ENCODE data around the gene ANKRD9. TPM values are rescaled to one million over a fixed set of nuclear protein-coding genes. Genes with fewer than 3 reads are reported as not detected.

ANKRD9 gene
- total RNA-seq, 3 donors from 2014 or later = 75.6 to 100 (median 84.7) TPM

DNA sequence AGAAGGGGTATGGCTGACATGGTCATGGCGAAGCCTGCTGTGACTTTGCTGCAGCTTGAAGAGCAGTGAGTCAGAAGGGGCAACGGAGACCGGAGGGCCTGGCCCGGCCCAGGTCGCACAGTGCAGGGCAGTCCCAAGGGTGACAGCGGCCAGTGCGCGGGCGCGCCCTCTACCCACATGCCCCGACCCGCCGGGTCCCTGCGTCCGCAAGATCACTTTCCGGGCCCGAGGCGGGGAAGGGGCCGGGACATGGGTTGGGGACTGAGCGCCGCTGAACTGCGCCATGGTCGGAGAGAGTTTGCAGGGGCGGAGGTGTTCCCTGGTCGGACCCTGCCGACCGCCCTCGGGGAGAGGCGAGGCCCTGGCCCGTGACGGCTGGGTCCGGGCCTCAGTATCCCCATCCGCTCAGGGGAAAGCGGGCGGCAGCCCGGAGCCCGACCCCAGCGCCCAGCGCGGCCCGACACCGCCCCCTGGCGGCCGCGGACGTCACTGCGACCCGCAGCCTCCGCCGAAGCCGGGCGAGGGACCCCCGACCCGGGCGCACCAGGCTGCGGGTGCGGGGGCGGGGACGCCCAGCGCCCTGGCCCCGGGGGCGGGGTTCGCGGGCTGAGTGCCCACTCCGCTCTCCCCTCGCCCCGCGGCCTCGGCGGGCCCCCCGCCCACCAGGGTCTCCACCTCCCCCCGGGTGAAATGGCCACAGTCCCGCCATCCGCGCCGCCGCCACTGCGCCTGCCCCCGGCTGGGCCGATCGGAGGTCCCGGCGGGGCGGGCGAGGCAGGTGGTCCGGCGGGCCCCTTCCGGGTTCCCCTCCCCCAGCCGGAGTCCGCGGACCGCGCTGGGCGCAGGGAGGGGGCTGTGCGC lies 7.2 kb upstream of the ANKRD9 start:
- ATAC-seq (peak; percentile 93), DNase-seq (peak; percentile 69 to 85 (median 70))
- TF ChIP-seq, protein P1, sequence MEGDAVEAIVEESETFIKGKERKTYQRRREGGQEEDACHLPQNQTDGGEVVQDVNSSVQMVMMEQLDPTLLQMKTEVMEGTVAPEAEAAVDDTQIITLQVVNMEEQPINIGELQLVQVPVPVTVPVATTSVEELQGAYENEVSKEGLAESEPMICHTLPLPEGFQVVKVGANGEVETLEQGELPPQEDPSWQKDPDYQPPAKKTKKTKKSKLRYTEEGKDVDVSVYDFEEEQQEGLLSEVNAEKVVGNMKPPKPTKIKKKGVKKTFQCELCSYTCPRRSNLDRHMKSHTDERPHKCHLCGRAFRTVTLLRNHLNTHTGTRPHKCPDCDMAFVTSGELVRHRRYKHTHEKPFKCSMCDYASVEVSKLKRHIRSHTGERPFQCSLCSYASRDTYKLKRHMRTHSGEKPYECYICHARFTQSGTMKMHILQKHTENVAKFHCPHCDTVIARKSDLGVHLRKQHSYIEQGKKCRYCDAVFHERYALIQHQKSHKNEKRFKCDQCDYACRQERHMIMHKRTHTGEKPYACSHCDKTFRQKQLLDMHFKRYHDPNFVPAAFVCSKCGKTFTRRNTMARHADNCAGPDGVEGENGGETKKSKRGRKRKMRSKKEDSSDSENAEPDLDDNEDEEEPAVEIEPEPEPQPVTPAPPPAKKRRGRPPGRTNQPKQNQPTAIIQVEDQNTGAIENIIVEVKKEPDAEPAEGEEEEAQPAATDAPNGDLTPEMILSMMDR (IDR thresholded peaks at IDR 0.05) = peak; percentile 97
- no peaks in the 10 kb centered on the region for H3K9me3 ChIP-seq
- H3K4me3 ChIP-seq = peak overlapping the region; percentile 56
- intact Hi-C loops (cut with DNase I, micrococcal nuclease) = loop anchor here (5.0 to 10.0 kb wide), 2 partner anchors 72 to 79 kb away; no protein-coding TSS in a partner anchor
- peaks cover 11% of the 10 kb centered on the region for H3K4me1 ChIP-seq (ENCODE audit: low read depth)
- no peaks in the 10 kb centered on the region for H3K36me3 ChIP-seq (ENCODE audit: low read depth)

DNA sequence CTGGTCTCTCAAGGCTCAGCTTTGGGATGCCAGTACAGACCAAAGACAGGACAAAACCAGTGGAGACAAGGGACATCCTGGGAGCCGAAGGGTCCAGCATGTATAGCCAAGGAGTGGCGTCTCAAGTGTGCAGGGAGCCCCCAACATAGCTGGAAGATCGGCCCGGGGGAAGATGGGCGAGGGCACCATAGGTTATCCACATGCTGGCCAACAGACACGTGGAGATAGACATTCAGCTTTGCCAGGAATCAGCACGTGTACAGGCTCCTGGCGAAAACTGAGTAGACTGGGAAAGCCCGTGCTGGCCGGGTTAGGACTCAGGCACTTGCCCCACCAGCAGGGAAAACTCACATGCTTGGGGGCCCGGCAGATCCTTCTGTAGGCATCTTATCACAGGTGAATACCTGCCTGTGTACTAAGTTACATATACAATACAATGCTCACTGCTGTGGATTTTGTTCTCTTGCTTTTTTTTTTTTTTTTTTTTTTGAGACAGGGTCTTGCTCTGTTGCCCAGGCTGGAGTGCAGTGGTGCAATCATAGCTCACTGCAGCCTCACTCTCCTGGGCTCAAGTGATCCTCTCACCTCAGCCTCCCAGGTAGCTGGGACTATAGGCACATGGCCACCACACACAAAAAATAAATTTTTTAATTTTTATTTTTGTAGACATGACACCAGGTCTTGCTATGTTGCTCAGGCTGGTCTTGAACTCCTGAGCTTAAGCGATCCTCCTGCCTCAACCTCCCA lies 5.6 kb upstream of the ANKRD9 start:
- Histone ChIP-seq H3K36me3 (ENCODE audit: low read depth) (no peaks in the 10 kb centered on the region), H3K4me1 (ENCODE audit: low read depth) (peaks cover 26% of the 10 kb centered on the region), H3K9me3 (no peaks in the 10 kb centered on the region), H3K4me3 (no peak overlapping the region)
- DNase-seq = no peak
- TF ChIP-seq, protein P1 (IDR thresholded peaks at IDR 0.05) = no peak
- no peak for ATAC-seq
- intact Hi-C loops (cut with DNase I, micrococcal nuclease) = loop anchor here (5.0 to 10.0 kb wide), 2 partner anchors 70 to 78 kb away; no protein-coding TSS in a partner anchor

DNA sequence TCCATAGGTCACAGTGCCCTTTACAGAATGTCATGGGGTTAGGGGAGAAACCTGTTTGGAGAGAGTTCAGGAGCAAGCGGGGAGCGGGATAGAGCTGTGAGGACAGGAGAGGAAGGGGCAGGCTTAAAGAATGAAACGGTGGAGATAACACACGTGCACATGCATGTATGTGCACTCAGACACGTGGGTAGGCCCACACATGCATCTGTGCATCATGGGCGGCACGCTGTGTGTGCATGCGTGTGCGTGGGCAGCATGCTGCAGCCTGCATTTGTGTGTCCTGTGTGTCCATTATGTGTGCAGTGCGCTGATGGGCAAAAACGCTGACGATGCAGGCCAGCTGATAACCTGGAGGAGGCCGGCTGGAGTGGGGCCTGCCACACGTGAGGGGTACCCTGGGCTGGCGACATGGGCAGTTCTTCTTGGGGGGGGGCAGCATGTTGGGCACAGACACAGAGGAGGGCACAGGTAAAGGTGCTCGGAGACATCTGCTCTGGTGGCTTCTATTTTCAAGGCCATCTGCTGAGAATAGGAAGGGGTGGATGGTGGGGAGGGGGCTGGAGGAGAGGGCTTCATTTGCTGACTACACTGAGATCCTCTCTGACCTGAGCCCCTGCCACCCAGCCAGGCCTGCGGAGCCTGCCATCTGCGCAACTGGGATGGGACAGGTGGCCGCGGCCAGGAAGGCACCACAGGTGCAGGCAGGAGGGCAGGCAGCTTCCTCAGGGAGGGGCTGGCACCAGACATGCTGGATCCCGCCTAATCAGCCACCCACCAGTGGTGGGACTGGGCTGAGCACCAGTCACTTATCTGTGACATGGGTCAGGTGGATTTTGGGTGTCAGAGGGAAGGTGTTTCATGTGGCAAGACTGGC lies 4.6 kb upstream of the ANKRD9 start:
- intact Hi-C loops (cut with DNase I, micrococcal nuclease) = loop anchor here in 1 of 2 donors (10.0 kb wide), 1 partner anchor 69 kb away; no protein-coding TSS in a partner anchor
- Histone ChIP-seq H3K9me3 (no peaks in the 10 kb centered on the region), H3K36me3 (ENCODE audit: low read depth) (no peaks in the 10 kb centered on the region), H3K4me1 (ENCODE audit: low read depth) (peaks cover 26% of the 10 kb centered on the region), H3K4me3 (no peak overlapping the region)
- no peak for ATAC-seq
- peak in 1 of 3 donors; percentile 50 for DNase-seq
- TF ChIP-seq, protein P1 (IDR thresholded peaks at IDR 0.05) = no peak

DNA sequence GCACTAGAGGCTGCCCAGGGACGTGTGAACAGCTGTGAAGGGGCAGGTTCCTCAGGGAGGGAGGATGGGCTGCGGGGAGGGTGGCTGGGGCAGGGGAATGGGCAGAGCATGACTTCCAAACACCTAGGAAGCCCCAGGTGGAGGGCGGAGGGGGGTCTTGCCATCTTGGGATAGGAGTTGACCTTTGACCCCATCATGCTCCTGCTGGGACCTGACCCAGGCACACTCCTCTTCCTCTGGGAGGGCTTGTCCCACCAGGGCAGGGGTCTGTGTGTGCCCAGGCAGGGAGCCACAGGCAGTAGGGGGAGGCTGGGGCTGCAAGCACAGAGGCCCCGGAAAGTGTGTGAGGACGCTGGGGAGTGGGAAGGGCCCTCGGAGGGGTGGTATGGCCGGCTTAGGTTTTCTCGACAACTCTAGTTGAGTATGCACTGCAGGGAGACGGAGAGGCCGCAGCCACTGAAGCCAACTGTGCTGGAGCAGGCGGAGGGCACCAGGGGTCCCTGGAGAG lies 3.3 kb upstream of the ANKRD9 start:
- intact Hi-C loops (cut with DNase I, micrococcal nuclease) = loop anchor here in 1 of 2 donors (10.0 kb wide), 1 partner anchor 68 kb away; no protein-coding TSS in a partner anchor
- DNase-seq (peak in 1 of 3 donors; percentile 53), ATAC-seq (no peak)
- Histone ChIP-seq H3K4me1 (ENCODE audit: low read depth) (peaks cover 26% of the 10 kb centered on the region), H3K4me3 (no peak overlapping the region), H3K9me3 (no peaks in the 10 kb centered on the region), H3K36me3 (ENCODE audit: low read depth) (no peaks in the 10 kb centered on the region)
- TF ChIP-seq, protein P1 (IDR thresholded peaks at IDR 0.05) = no peak

DNA sequence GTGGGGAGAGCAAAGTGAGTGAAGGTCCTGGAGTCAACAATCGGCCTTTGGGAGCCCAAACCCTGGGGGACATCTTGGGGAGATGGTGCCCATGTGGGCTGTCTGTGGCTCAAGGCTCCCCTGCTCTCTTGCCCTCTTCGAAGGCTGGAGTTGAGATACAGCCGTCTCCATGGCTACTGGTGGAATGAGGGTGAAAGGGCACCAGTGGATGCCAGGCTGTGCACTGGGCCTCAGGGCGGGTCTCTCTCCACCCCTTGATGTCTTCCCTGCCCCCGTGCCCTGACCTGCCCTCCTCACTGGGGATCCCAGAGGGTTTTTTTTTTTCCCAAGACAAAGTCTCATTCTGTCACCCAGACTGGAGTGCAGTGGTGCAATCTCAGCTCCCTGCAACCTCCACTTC lies 2.0 kb upstream of the ANKRD9 start:
- no peaks in the 10 kb centered on the region for H3K9me3 ChIP-seq
- intact Hi-C loops (cut with DNase I, micrococcal nuclease) = loop anchor here in 1 of 2 donors (10.0 kb wide), 1 partner anchor 67 kb away; no protein-coding TSS in a partner anchor
- DNase-seq (peak; percentile 67 to 77 (median 76)), ATAC-seq (peak; percentile 23)
- TF ChIP-seq, protein P1 (IDR thresholded peaks at IDR 0.05) = no peak
- H3K4me1 ChIP-seq (ENCODE audit: low read depth) = peaks cover 26% of the 10 kb centered on the region
- H3K4me3 ChIP-seq = no peak overlapping the region
- H3K36me3 ChIP-seq (ENCODE audit: low read depth) = no peaks in the 10 kb centered on the region
